Left ventricle myocardium inferior (tissue), 1 donor: ENCODE data around the gene SDK1. TPM values are rescaled to one million over a fixed set of nuclear protein-coding genes. Genes with fewer than 3 reads are reported as not detected.
"Not testable (repeated sequence)": the region's sequence is repeated elsewhere in the genome, so short reads cannot be mapped to it uniquely, and the experiment has no call there.

Experiments
- DNase-seq: peaks from one replicate; pipeline ENCODE4 v3.0.0-alpha.2; 2020
- H3K27ac ChIP-seq: fragments of 200-600 bp; replicated peaks from 2 replicates; pipeline ENCODE4 v1.8.0; 2021
- H3K27me3 ChIP-seq: fragments of 200-600 bp; 2 replicates; pipeline ENCODE4 v1.8.0; 2021; ENCODE audit warnings: low read depth
- H3K36me3 ChIP-seq: fragments of 200-600 bp; 2 replicates; pipeline ENCODE4 v1.8.0; 2021
- H3K4me1 ChIP-seq: fragments of 200-600 bp; 2 replicates; pipeline ENCODE4 v1.8.0; 2021
- H3K4me3 ChIP-seq: fragments of 200-600 bp; 2 replicates; pipeline ENCODE4 v1.8.0; 2021; ENCODE audit warnings: mild to moderate bottlenecking, moderate library complexity
- H3K9me3 ChIP-seq: fragments of 200-600 bp; replicated peaks from 2 replicates; pipeline ENCODE4 v1.8.0; 2021
- intact Hi-C: fragments of 100-400 bp; cut with micrococcal nuclease; formaldehyde crosslinking; loops from one replicate; pipeline ENCODE4 v1.11.0; 2022
- total RNA-seq: library from RNA; stranded (reverse); fragmentation: NEBNext Ultra II Directional; extraction: Animal tissue kit (Norgen Biotek cat#: 25700); gene quantifications from one replicate; pipeline ENCODE4 v1.2.1, GENCODE V29; 2021
- TF ChIP-seq, protein P1 (sequence below): fragments of 200-600 bp; IDR thresholded peaks from 2 replicates; pipeline ENCODE4 v1.8.0; 2021; ENCODE audit warnings: antibody characterized with exemption, mild to moderate bottlenecking, borderline replicate concordance
- donor health status: DM: no; HTN: yes; CAD: no; lungs with severe emphysema.

The SDK1 gene
- total RNA-seq, 1 donor from 2014 or later: 1.3 TPM

DNA sequence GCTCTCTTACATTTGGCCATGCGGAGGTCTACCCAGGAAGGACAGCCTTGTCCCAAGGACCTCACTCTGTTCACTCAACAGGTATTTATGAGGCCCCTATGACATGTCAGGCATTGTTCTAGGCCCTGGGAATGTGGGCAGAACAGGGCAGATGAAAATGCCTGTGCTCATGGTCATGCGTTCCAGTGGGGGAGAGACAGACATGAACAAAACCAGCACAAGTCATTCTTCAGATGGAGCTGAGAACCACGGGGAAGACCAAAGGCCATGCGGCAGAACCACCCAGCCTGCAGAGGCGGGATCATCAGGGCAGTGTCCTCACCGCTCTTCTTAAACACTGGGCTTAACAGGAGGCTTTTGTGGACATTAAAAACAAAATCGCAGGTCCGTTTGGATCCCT is 636.1 kb downstream of the SDK1 start:
- intact Hi-C loops: no loop called here
- Histone ChIP-seq H3K27me3 (no peaks in the 10 kb centered on the region), H3K4me1 (no peaks in the 10 kb centered on the region), H3K9me3 (peaks cover 10% of the 10 kb centered on the region), H3K27ac (no peak overlapping the region), H3K36me3 (no peaks in the 10 kb centered on the region), H3K4me3 (no peak overlapping the region)
- DNase-seq: no peak
- TF ChIP-seq, protein P1, sequence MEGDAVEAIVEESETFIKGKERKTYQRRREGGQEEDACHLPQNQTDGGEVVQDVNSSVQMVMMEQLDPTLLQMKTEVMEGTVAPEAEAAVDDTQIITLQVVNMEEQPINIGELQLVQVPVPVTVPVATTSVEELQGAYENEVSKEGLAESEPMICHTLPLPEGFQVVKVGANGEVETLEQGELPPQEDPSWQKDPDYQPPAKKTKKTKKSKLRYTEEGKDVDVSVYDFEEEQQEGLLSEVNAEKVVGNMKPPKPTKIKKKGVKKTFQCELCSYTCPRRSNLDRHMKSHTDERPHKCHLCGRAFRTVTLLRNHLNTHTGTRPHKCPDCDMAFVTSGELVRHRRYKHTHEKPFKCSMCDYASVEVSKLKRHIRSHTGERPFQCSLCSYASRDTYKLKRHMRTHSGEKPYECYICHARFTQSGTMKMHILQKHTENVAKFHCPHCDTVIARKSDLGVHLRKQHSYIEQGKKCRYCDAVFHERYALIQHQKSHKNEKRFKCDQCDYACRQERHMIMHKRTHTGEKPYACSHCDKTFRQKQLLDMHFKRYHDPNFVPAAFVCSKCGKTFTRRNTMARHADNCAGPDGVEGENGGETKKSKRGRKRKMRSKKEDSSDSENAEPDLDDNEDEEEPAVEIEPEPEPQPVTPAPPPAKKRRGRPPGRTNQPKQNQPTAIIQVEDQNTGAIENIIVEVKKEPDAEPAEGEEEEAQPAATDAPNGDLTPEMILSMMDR: no peak

DNA sequence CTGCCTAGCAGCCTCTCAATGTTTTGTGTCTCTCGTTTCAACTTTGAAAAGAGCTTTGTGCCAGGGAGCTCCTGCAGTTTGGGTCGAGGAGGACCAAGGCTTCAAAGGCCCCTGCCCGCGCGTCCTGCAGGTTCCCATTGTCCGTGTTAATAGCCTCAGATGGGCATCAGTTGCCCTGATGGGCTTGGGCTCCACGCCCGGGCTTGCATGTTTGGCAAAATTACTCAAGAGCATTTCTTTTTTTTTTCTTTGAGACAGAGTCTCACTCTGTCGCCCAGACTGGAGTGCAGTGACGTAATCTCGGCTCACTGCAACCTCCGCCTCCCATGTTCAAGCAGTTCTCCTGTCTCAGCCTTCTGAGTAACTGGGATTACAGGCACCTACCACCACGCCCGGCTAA is 636.6 kb downstream of the SDK1 start:
- DNase-seq: no peak
- TF ChIP-seq, protein P1: no peak
- Histone ChIP-seq H3K9me3 (peaks cover 10% of the 10 kb centered on the region), H3K27me3 (no peaks in the 10 kb centered on the region), H3K4me1 (no peaks in the 10 kb centered on the region), H3K27ac (no peak overlapping the region), H3K4me3 (no peak overlapping the region), H3K36me3 (no peaks in the 10 kb centered on the region)
- intact Hi-C loops: no loop called here

DNA sequence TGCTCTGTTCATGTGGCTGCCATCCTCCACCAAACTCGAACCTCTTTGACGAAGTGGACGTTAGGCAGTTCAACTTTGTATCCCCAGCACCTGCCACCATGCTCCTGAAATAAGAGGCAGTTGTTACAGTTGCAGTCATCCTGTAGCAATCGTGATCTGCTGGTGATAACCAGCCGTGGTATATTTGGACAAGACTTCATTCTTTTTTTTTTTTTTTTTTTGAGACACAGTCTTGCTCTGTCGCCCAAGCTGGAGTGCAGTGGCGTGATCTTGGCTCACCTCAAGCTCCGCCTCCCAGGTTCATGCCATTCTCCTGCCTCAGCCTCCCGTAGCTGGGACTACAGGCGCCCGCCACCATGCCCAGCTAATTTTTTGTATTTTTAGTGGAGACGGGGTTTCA is 640.7 kb downstream of the SDK1 start:
- H3K36me3 ChIP-seq, H3K27ac ChIP-seq, intact Hi-C loops, DNase-seq, H3K27me3 ChIP-seq, H3K4me1 ChIP-seq, H3K4me3 ChIP-seq: not testable (repeated sequence)
- peaks cover 19% of the 10 kb centered on the region for H3K9me3 ChIP-seq

DNA sequence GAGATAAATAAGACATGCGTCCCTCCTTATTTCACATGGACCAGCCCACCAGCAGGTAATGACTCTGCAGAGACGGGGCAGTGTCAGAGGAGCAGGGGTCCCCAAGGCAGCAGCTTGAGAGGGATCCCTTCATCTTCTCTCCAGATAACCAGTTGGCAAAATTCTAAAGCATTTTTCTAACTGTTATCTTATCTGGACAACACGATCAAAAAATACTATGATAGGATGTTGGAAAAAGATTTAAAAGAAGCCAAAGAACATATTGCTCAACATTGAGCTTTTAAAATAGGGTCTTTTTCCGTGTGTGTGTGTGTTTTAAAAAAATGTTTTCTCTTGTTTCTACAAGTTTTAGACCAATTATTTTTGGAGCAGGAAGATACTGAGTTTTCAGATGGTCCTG is 641.2 kb downstream of the SDK1 start:
- H3K4me3 ChIP-seq: no peak overlapping the region
- no peak for DNase-seq
- TF ChIP-seq, protein P1: no peak
- H3K9me3 ChIP-seq: peaks cover 19% of the 10 kb centered on the region
- no peaks in the 10 kb centered on the region for H3K36me3 ChIP-seq
- H3K27ac ChIP-seq: no peak overlapping the region
- no peaks in the 10 kb centered on the region for H3K4me1 ChIP-seq
- intact Hi-C loops: no loop called here
- no peaks in the 10 kb centered on the region for H3K27me3 ChIP-seq

DNA sequence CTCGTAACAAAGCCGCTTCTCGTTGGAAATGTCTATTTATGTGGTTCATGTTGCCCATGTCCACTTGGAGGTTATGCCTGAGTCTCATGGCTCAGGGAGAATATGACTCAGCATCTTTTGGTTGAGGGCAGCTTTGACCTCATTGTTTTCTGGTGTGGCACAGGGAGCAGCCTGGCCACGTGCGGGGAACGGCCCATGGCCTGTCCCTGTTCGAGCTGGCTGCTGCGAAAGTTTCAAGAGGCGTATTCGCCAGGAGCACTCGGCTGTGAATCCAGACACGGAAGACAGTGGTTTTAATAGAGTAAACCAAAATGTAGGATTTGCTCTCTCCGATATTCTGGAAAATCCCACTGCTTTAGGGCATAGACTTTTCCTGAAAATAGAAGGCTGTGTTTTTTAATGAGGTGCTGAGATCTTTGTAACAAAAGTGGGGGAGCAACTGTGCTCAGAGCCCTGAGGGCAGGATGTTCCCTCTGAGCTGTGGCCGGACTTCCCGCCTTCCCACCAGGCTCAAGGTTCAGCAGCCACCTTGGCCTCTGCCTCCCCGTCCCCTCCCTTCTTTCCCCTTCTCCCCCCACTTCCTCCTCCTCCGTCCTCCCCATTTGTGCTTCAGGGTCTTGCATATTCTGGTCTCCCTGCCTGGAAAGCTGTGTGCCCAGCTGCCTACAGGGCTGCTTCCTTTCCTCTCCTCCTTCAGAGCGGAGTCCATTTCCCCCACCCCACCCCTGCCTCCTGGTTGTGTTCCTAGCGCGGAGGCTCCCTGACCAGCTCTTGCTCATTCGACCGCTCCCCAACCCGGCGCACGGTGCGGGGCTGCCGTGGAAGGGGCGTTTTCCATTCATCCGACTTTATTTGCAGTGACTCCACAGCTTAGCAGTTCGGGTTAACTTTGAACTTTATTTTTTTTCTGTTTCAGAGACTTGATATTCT is 642.0 kb downstream of the SDK1 start:
- H3K27me3 ChIP-seq: no peaks in the 10 kb centered on the region
- intact Hi-C loops: no loop called here
- no peak overlapping the region for H3K4me3 ChIP-seq
- H3K4me1 ChIP-seq: no peaks in the 10 kb centered on the region
- peaks cover 19% of the 10 kb centered on the region for H3K9me3 ChIP-seq
- no peak overlapping the region for H3K27ac ChIP-seq
- TF ChIP-seq, protein P1: no peak
- DNase-seq: no peak
- H3K36me3 ChIP-seq: no peaks in the 10 kb centered on the region
